GM19239 (cell line): ENCODE results near the gene ATG7.

Experiments used
- DNase-seq: peaks from one replicate; pipeline ENCODE4 v3.0.0; 2011; ENCODE audit warnings: low spot score; ENCODE audit not compliant: insufficient read length
- FAIRE-seq: peaks from 2 replicates; lab custom pipeline; 2011; peaks lifted over from hg19 to GRCh38; lab: Jason Lieb, UNC

ATG7 gene, protein sequence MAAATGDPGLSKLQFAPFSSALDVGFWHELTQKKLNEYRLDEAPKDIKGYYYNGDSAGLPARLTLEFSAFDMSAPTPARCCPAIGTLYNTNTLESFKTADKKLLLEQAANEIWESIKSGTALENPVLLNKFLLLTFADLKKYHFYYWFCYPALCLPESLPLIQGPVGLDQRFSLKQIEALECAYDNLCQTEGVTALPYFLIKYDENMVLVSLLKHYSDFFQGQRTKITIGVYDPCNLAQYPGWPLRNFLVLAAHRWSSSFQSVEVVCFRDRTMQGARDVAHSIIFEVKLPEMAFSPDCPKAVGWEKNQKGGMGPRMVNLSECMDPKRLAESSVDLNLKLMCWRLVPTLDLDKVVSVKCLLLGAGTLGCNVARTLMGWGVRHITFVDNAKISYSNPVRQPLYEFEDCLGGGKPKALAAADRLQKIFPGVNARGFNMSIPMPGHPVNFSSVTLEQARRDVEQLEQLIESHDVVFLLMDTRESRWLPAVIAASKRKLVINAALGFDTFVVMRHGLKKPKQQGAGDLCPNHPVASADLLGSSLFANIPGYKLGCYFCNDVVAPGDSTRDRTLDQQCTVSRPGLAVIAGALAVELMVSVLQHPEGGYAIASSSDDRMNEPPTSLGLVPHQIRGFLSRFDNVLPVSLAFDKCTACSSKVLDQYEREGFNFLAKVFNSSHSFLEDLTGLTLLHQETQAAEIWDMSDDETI

GRCh38 chr3:11271986-11272904 lies at the start of gene ATG7:
TSS of gene ATG7 (plus strand) at chr3:11272397. CDS start at chr3:11298696, 26,299 bp downstream.
- DNase-seq (peak; percentile 90), FAIRE-seq (peak; percentile 92)

GRCh38 chr3:11224010-11224409 lies 48.2 kb upstream of the ATG7 start:
- no peak for FAIRE-seq
- DNase-seq: no peak

- FAIRE-seq (no peak), DNase-seq (no peak)
These were observed 47.3 kb upstream of the ATG7 start for GRCh38 chr3:11224870-11225229.

GRCh38 chr3:11226042-11226370 lies 46.2 kb upstream of the ATG7 start:
- no peak for FAIRE-seq
- DNase-seq: no peak

- DNase-seq (no peak), FAIRE-seq (no peak)
These were observed 44.2 kb upstream of the ATG7 start for GRCh38 chr3:11228041-11228440.

GRCh38 chr3:11230125-11230524 lies 42.1 kb upstream of the ATG7 start:
- FAIRE-seq: no peak
- no peak for DNase-seq

- DNase-seq: no peak
- no peak for FAIRE-seq
These were observed 41.4 kb upstream of the ATG7 start for GRCh38 chr3:11230832-11231231.

GRCh38 chr3:11235385-11235784 lies 36.8 kb upstream of the ATG7 start:
- no peak for DNase-seq
- FAIRE-seq: no peak

DNA sequence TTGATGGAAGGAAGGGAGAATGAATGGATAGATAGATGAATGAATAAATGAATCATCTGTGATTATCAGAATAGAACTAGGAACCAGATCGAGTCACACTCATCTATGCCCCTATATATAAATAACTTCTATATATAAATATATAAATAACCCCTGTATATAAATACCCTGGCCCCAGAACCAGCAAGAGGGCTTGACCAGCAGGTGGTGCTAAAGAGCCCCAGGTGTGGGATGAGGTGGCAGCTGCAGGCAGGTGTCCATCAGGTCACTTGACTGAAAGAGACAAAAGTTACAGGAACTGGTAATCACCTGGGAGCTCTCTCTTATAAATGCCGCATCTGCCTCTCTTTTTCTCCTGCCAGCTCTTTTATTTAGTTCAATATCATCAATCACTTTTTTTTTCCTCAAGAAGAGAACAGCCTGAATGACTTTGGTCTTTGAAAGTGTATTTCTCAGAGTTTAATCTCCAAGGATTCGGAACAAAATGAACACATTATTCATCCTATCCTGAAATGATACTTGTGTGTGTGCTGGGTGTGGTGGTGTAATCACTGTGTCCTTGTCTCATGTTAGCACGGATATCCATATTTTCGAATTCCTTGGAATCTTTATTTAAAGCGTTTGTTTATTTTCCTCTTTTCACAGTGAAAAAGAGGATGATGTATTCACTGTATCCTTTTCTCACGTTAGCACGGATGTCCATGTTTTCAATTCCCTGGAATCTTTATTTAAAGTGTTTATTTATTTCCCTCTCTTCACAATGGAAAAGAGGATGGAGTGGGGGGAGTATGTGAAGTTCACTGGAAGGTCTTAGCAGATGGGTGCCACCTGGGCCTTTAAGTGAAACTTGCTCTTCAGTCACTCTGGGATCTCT lies 35.4 kb upstream of the ATG7 start:
- FAIRE-seq (no peak), DNase-seq (peak; percentile 63)

GRCh38 chr3:11238060-11238459 lies 34.1 kb upstream of the ATG7 start:
- FAIRE-seq (no peak), DNase-seq (no peak)

- FAIRE-seq (no peak), DNase-seq (no peak)
These were observed 33.3 kb upstream of the ATG7 start for GRCh38 chr3:11238880-11239279.

DNA sequence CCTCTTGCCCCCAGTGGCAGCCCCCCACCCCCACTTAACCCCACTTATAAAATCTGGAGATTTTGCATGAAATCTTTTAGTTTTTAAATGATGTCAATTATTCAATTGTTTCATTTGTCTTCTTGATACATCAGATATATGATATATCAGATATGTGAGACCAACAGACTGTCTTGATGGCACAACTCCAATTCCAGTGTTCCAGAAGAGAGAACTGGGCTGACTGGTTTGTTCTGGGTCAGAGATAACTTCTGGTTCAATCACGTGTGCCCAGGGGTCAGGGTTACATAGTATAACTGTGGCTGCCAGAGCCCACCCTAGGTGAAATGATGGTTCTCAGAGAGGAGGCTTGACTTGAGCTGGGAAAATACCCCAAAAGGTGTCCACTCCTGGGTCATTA lies 32.4 kb upstream of the ATG7 start:
- FAIRE-seq (no peak), DNase-seq (no peak)

- DNase-seq: no peak
- no peak for FAIRE-seq
These were observed 31.7 kb upstream of the ATG7 start for GRCh38 chr3:11240496-11240895.

GRCh38 chr3:11244121-11244677 lies 28.0 kb upstream of the ATG7 start:
- DNase-seq (no peak), FAIRE-seq (no peak)

GRCh38 chr3:11245276-11245675 lies 26.9 kb upstream of the ATG7 start:
- DNase-seq (no peak), FAIRE-seq (no peak)

GRCh38 chr3:11245827-11246662 lies 26.2 kb upstream of the ATG7 start:
- FAIRE-seq (no peak), DNase-seq (no peak)

- DNase-seq (no peak), FAIRE-seq (no peak)
These were observed 25.6 kb upstream of the ATG7 start for GRCh38 chr3:11246663-11246970.

DNA sequence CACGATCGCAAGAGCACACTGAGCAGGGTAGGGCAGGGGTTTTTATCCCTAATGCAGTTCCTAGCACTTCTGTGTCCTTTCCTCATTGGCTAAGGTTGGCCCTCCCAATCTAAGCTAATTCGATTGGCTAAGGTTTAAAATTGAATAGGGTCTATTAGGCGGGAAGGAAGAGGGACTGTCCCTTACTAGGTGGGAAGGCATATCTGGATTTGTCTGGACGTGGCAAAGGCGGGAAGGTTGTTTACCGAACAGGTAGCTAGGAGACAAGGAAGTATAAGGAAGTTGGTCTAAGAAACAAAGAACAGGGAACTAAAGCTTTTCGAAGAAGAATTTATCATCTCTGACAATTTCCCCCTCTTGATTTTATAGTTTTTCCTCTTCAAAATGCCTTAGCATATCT lies 24.8 kb upstream of the ATG7 start:
- no peak for DNase-seq
- no peak for FAIRE-seq

- FAIRE-seq (no peak), DNase-seq (no peak)
These were observed 23.6 kb upstream of the ATG7 start for GRCh38 chr3:11248596-11248995.
